Hepatocyte (in vitro differentiated cells): ENCODE data around the gene TPM2. TPM values are rescaled to one million over a fixed set of nuclear protein-coding genes. Genes with fewer than 3 reads are reported as not detected.

Source experiments
- DNase-seq: peaks from one replicate; pipeline ENCODE4 v3.0.0-alpha.2; 2016; ENCODE audit warnings: low spot score
- H2AFZ ChIP-seq: fragments of 200-600 bp; sonication (generic); 2 replicates; pipeline ENCODE4 v1.6.0; 2016; ENCODE audit warnings: antibody characterized with exemption, mild to moderate bottlenecking
- H3K27ac ChIP-seq: fragments of 200-600 bp; sonication (generic); 2 replicates; pipeline ENCODE4 v1.5.1; 2016; ENCODE audit warnings: mild to moderate bottlenecking
- H3K27me3 ChIP-seq: fragments of 200-600 bp; sonication (generic); 2 replicates; pipeline ENCODE4 v1.6.1; 2016
- H3K36me3 ChIP-seq: fragments of 200-600 bp; sonication (generic); replicated peaks from 2 replicates; pipeline ENCODE4 v1.5.1; 2016; ENCODE audit warnings: low read depth; ENCODE audit not compliant: insufficient read depth
- H3K4me1 ChIP-seq: fragments of 200-600 bp; sonication (generic); 2 replicates; pipeline ENCODE4 v1.5.1; 2016; ENCODE audit warnings: mild to moderate bottlenecking, moderate library complexity; ENCODE audit not compliant: insufficient read depth
- H3K4me2 ChIP-seq: fragments of 200-600 bp; sonication (generic); 2 replicates; pipeline ENCODE4 v1.6.0; 2016
- H3K4me3 ChIP-seq: fragments of 200-600 bp; sonication (generic); 2 replicates; pipeline ENCODE4 v1.5.1; 2016; ENCODE audit warnings: mild to moderate bottlenecking
- H3K79me2 ChIP-seq: fragments of 200-600 bp; sonication (generic); 2 replicates; pipeline ENCODE4 v1.6.0; 2017; ENCODE audit warnings: mild to moderate bottlenecking
- H3K9me2 ChIP-seq: fragments of 200-600 bp; sonication (generic); replicated peaks from 2 replicates; pipeline ENCODE4 v1.6.0; 2017; ENCODE audit warnings: mild to moderate bottlenecking; ENCODE audit not compliant: insufficient read depth
- H3K9me3 ChIP-seq: fragments of 200-600 bp; sonication (generic); 2 replicates; pipeline ENCODE4 v1.5.1; 2016; ENCODE audit warnings: low read depth, mild to moderate bottlenecking
- H4K20me1 ChIP-seq: fragments of 200-600 bp; sonication (generic); 2 replicates; pipeline ENCODE4 v1.6.0; 2016; ENCODE audit warnings: mild to moderate bottlenecking; ENCODE audit not compliant: insufficient read depth, poor library complexity, severe bottlenecking
- CTCF ChIP-seq: fragments of 200-600 bp; sonication (generic); IDR thresholded peaks from 2 replicates; pipeline ENCODE4 v1.5.1; 2016; ENCODE audit warnings: antibody characterized with exemption, mild to moderate bottlenecking; ENCODE audit not compliant: poor library complexity
- EZH2 ChIP-seq: fragments of 200-600 bp; sonication (generic); IDR thresholded peaks from 2 replicates; pipeline ENCODE4 v1.6.1; 2016; ENCODE audit warnings: antibody characterized with exemption, mild to moderate bottlenecking, borderline replicate concordance
- EZH2phosphoT487 ChIP-seq: fragments of 200-600 bp; sonication (generic); IDR thresholded peaks from one replicate; pipeline ENCODE4 v1.6.1; 2018; ENCODE audit warnings: antibody characterized with exemption, mild to moderate bottlenecking, low read depth, moderate library complexity; ENCODE audit not compliant: unreplicated experiment, severe bottlenecking
- WGBS: methylation state at CpG from one replicate; pipeline ENCODE4 v1.1.6; 2016; ENCODE audit warnings: low lambda C conversion rate; ENCODE audit errors: missing lambda C conversion rate; 5-methylcytosine and 5-hydroxymethylcytosine counted together
- polyA plus RNA-seq: library from polyadenylated mRNA; unstranded; fragments of >200 nt; fragmentation: Nextera tagmentation; extraction: Ambion mirVana; gene quantifications from 2 replicates; pipeline ENCODE4 v1.2.1, GENCODE V29; 2016
- total RNA-seq: library from RNA; depleted of rRNA; stranded (reverse); fragments of >200 nt; gene quantifications from 2 replicates; pipeline ENCODE4 v1.2.3, GENCODE V29; 2014

Gene TPM2
- total and polyA plus RNA-seq, 2 experiments from 2014 or later, result 98.7 to 166 TPM

- 75% methylated on average over 10 of the region's 10 CpGs for WGBS
- no peak within 1 kb of the TSS for H3K27ac ChIP-seq
Measured at GRCh38 chr9:35673132-35674024, 16.3 kb downstream of the TPM2 start, which contains the start of gene CA9. Gene CA9 (plus strand): TSS chr9:35673928. CDS start chr9:35673960, 32 bp downstream.

GRCh38 chr9:35669331-35670145 is 20.2 kb downstream of the TPM2 start:
- H3K27ac ChIP-seq, result peak overlapping the region; percentile 90
- H2AFZ ChIP-seq, result peak overlapping the region; percentile 22
- DNase-seq, result peak; percentile 68
- H4K20me1 ChIP-seq, result no peaks in the 10 kb centered on the region
- no peaks in the 10 kb centered on the region for H3K9me3 ChIP-seq
- H3K4me2 ChIP-seq, result peak overlapping the region; percentile 33
- H3K36me3 ChIP-seq, result no peaks in the 10 kb centered on the region
- H3K4me1 ChIP-seq, result peaks cover 19% of the 10 kb centered on the region
- H3K27me3 ChIP-seq, result no peaks in the 10 kb centered on the region
- H3K79me2 ChIP-seq, result no peaks in the 10 kb centered on the region
- WGBS, result 50% methylated on average over 6 of the region's 6 CpGs
- no peaks in the 10 kb centered on the region for H3K9me2 ChIP-seq
- H3K4me3 ChIP-seq, result no peak overlapping the region
- TF ChIP-seq EZH2 (no peak), CTCF (no peak), EZH2phosphoT487 (no peak)

More at GRCh38 chr9:35673132-35674024, 16.3 kb downstream of the TPM2 start, which contains the start of gene CA9:
- Histone ChIP-seq H3K4me1 (peaks cover 15% of the 10 kb centered on the region), H4K20me1 (no peaks in the 10 kb centered on the region), H3K9me2 (no peaks in the 10 kb centered on the region), H2AFZ (no peak within 1 kb of the TSS), H3K4me3 (no peak within 1 kb of the TSS), H3K9me3 (no peaks in the 10 kb centered on the region), H3K4me2 (peak within 1 kb of the TSS; percentile 25), H3K27me3 (no peaks in the 10 kb centered on the region), H3K79me2 (no peaks in the 10 kb centered on the region), H3K36me3 (no peaks in the 10 kb centered on the region)
- DNase-seq, result no peak
- TF ChIP-seq EZH2 (no peak), CTCF (no peak), EZH2phosphoT487 (no peak)

GRCh38 chr9:35667939-35668338 is 21.8 kb downstream of the TPM2 start:
- Histone ChIP-seq H4K20me1 (no peaks in the 10 kb centered on the region), H3K9me3 (no peaks in the 10 kb centered on the region), H3K27me3 (no peaks in the 10 kb centered on the region), H3K79me2 (no peaks in the 10 kb centered on the region), H3K36me3 (no peaks in the 10 kb centered on the region), H3K9me2 (no peaks in the 10 kb centered on the region), H2AFZ (no peak overlapping the region), H3K4me2 (no peak overlapping the region), H3K27ac (no peak overlapping the region), H3K4me1 (peaks cover 20% of the 10 kb centered on the region), H3K4me3 (no peak overlapping the region)
- 98% methylated on average over 3 of the region's 3 CpGs for WGBS
- no peak for DNase-seq
- TF ChIP-seq EZH2, result no peak
- TF ChIP-seq EZH2phosphoT487, result no peak
- TF ChIP-seq CTCF, result no peak
